GM18502 (cell line): Measurements from ENCODE around the gene SMOC1.

Experiments
- ATAC-seq: cut with Tn5 transposase; IDR thresholded peaks from one replicate; pipeline ENCODE4 v1.9.1; 2021; ENCODE audit warnings: mild to moderate bottlenecking; ENCODE audit not compliant: unreplicated experiment, poor library complexity

The SMOC1 gene

GRCh38 chr14:69933623-69934275 lies 54.5 kb downstream of the SMOC1 start:
- ATAC-seq: no peak

GRCh38 chr14:69937367-69938081 lies 58.3 kb downstream of the SMOC1 start:
- ATAC-seq: no peak

- no peak for ATAC-seq
Observed at GRCh38 chr14:69938751-69939150, 59.5 kb downstream of the SMOC1 start.

- no peak for ATAC-seq
Observed at GRCh38 chr14:69941768-69942742, 62.8 kb downstream of the SMOC1 start.

GRCh38 chr14:69943084-69943780 lies 64.0 kb downstream of the SMOC1 start:
- no peak for ATAC-seq

- no peak for ATAC-seq
Observed at GRCh38 chr14:69945347-69945746, 66.1 kb downstream of the SMOC1 start.

GRCh38 chr14:69945912-69946311 lies 66.7 kb downstream of the SMOC1 start:
- ATAC-seq: no peak

- no peak for ATAC-seq
Observed at GRCh38 chr14:69948351-69948750, 69.1 kb downstream of the SMOC1 start.

- ATAC-seq: no peak
Observed at GRCh38 chr14:69951263-69951662, 72.0 kb downstream of the SMOC1 start.

GRCh38 chr14:69951935-69952334 lies 72.7 kb downstream of the SMOC1 start:
- ATAC-seq: no peak

GRCh38 chr14:69953266-69953915 lies 74.2 kb downstream of the SMOC1 start:
- ATAC-seq: no peak

- no peak for ATAC-seq
Observed at GRCh38 chr14:69955855-69956845, 76.9 kb downstream of the SMOC1 start.

- no peak for ATAC-seq
Observed at GRCh38 chr14:69956970-69957369, 77.8 kb downstream of the SMOC1 start.

GRCh38 chr14:69957986-69958385 lies 78.8 kb downstream of the SMOC1 start:
- ATAC-seq: no peak

- ATAC-seq: no peak
Observed at GRCh38 chr14:69959136-69959535, 79.9 kb downstream of the SMOC1 start.

- ATAC-seq: no peak
Observed at GRCh38 chr14:69960296-69960695, 81.1 kb downstream of the SMOC1 start.

GRCh38 chr14:69963966-69964365 lies 84.8 kb downstream of the SMOC1 start:
- ATAC-seq: no peak

- ATAC-seq: no peak
Observed at GRCh38 chr14:69964841-69965240, 85.6 kb downstream of the SMOC1 start.

- no peak for ATAC-seq
Observed at GRCh38 chr14:69968132-69968531, 88.9 kb downstream of the SMOC1 start.
